Lung (tissue), 12 donors: ENCODE results near the gene DBN1. TPM values are rescaled to one million over a fixed set of nuclear protein-coding genes. Genes with fewer than 3 reads are reported as not detected.

Experiments used
- ATAC-seq: fragments of 200-7000 bp; cut with Tn5 transposase; one replicate; pipeline ENCODE4 v1.9.1; 2020; ENCODE audit warnings: moderate number of reproducible peaks; ENCODE audit not compliant: insufficient read depth, low FRiP score
- DNase-seq, 3 donors: peaks; one replicate each; pipeline ENCODE4 v3.0.0-alpha.2; 2013 to 2017
- H3K27ac ChIP-seq, 2 donors: one replicate each; pipeline ENCODE4 v1.5.1; 2013; ENCODE audit warnings: mild to moderate bottlenecking in 2 of 2, moderate library complexity in 2 of 2, control low read depth in 1 of 2, inconsistent platforms in 1 of 2, low read depth in 1 of 2, low read length in 1 of 2
- H3K27me3 ChIP-seq, 3 donors: one replicate each; pipeline ENCODE4 v1.5.1; 2013; ENCODE audit warnings: low read length in 2 of 3; ENCODE audit not compliant: control insufficient read depth in 3 of 3, insufficient read depth in 3 of 3
- H3K36me3 ChIP-seq, 4 donors: one replicate each; pipeline ENCODE4 v1.5.1; 2013; ENCODE audit warnings: low read length in 4 of 4, mild to moderate bottlenecking in 1 of 4, moderate library complexity in 1 of 4; ENCODE audit not compliant: control insufficient read depth in 4 of 4, insufficient read depth in 4 of 4
- H3K4me1 ChIP-seq, 5 donors: one replicate each; pipeline ENCODE4 v1.5.1; 2013; ENCODE audit warnings: low read length in 5 of 5, mild to moderate bottlenecking in 2 of 5, moderate library complexity in 1 of 5; ENCODE audit not compliant: control insufficient read depth in 5 of 5, insufficient read depth in 5 of 5
- H3K4me3 ChIP-seq: one replicate; pipeline ENCODE4 v1.5.1; 2013; ENCODE audit warnings: mild to moderate bottlenecking, control low read depth, moderate library complexity
- H3K9ac ChIP-seq, 2 donors: one replicate each; pipeline ENCODE4 v1.5.1; 2013; ENCODE audit warnings: low read length in 2 of 2, control low read depth in 1 of 2; ENCODE audit not compliant: insufficient read depth in 1 of 2
- H3K9me3 ChIP-seq, 4 donors: one replicate each; pipeline ENCODE4 v1.5.1; 2013; ENCODE audit warnings: low read length in 3 of 4, mild to moderate bottlenecking in 1 of 4, moderate library complexity in 1 of 4; ENCODE audit not compliant: control insufficient read depth in 4 of 4, insufficient read depth in 3 of 4
- WGBS, 2 donors: extraction: QIAGEN DNeasy Blood & Tissue Kit; methylation state at CpG; one replicate each; pipeline ENCODE4 v1.1.7; 2013; 5-methylcytosine and 5-hydroxymethylcytosine counted together
- polyA plus RNA-seq, 2 donors: library from polyadenylated mRNA; stranded (reverse); fragments of 200-250 nt; gene quantifications; one replicate each; pipeline ENCODE4 v1.2.1, GENCODE V29; 2013
- total RNA-seq, 2 donors: library from RNA; depleted of rRNA in 1 of 2; stranded (reverse); fragments of >200 nt in 1 of 2; gene quantifications; one replicate each; pipeline ENCODE4 v1.2.1, GENCODE V29; 2014 to 2021
- TF ChIP-seq, protein P1 (sequence below): IDR thresholded peaks from 2 replicates; pipeline ENCODE4 v1.5.1; 2012; ENCODE audit warnings: mild to moderate bottlenecking; ENCODE audit errors: control extremely low read depth, extremely low read depth
- donor health status: control.
- donor health status: control.
- donor health status: Bipolar disorder and iron deficiency.
- donor health status: healthy.
- donor health status: DM: yes; HTN: yes; CAD: no.

The DBN1 gene
- total and polyA plus RNA-seq, 4 donors, result 18.7 to 38.3 (median 30.3) TPM

DNA sequence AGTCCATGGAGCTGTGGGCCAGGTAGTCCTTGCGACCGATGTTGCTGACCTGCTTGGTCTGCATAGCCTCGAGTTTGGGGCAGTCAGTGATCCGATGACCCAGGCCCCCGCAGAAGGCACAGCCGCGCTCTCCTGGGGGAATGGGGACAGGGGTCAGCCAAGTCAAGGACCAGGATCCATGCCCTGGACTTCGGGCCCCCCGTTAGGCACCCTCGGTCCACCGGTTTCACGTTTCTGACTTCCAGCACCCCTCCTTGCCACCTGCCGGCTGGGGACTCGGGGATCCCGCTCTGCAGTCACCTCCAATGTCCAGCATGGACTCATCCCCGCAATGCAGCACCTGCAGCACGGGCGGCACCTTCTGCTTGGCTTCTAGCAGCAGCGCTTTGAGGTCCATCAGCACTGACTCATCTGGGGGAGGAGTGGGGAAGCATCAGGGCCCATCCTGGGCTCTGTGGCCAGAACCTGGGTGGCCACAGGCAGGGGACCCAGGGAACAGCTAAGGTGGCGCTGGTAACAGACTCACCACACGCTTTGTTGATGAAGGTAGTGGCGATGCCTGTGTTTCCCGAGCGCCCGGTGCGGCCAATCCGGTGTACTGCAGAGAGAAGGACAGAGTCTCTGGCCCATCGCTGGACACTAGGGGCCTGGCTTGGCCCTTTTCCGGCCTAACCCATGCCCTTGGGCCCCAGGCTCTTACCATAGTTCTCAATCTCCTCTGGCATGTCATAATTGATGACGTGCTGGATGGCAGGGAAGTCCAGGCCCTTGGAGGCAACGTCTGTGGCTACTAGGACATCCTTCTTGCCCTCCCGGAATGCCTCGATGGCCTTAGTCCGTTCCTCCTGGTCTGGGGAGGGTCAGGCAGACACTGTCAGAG, 38.6 kb upstream of the DBN1 start:
- no peaks in the 10 kb centered on the region for H3K9me3 ChIP-seq
- TF ChIP-seq, protein P1, sequence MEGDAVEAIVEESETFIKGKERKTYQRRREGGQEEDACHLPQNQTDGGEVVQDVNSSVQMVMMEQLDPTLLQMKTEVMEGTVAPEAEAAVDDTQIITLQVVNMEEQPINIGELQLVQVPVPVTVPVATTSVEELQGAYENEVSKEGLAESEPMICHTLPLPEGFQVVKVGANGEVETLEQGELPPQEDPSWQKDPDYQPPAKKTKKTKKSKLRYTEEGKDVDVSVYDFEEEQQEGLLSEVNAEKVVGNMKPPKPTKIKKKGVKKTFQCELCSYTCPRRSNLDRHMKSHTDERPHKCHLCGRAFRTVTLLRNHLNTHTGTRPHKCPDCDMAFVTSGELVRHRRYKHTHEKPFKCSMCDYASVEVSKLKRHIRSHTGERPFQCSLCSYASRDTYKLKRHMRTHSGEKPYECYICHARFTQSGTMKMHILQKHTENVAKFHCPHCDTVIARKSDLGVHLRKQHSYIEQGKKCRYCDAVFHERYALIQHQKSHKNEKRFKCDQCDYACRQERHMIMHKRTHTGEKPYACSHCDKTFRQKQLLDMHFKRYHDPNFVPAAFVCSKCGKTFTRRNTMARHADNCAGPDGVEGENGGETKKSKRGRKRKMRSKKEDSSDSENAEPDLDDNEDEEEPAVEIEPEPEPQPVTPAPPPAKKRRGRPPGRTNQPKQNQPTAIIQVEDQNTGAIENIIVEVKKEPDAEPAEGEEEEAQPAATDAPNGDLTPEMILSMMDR, result no peak
- no peaks in the 10 kb centered on the region for H3K27me3 ChIP-seq
- no peak overlapping the region for H3K27ac ChIP-seq
- H3K4me3 ChIP-seq, result no peak overlapping the region
- H3K36me3 ChIP-seq, result peaks cover 7 to 47% (median 39%) of the 10 kb centered on the region in 4 donors
- no peak for DNase-seq
- 95 to 96% methylated on average over 34 of the region's 34 CpGs for WGBS, 2 donors
- no peak for ATAC-seq
- H3K9ac ChIP-seq, result no peak overlapping the region
- H3K4me1 ChIP-seq, result peaks cover 0 to 16% (median 8%) of the 10 kb centered on the region in 5 donors

DNA sequence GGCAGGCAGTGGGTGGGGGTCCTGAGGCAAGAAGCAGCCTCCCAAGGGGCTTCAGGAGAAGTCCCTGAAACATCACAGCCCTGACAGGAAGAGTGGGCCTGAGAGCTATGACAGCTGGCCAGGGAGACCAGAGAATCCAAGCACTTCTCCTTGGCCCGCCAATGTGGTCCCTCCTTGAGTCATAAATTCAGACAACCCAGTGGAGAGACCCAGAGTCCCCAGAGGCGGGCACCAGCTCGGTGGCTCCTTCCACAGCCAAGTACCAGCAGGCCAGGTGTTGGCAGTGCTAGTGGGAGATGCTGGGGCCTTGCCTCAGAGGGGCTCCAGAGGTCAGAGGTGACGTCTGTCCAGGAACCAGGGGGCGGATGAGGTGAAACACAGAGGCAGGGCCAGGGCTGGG, 37.7 kb upstream of the DBN1 start:
- no peak for ATAC-seq
- Histone ChIP-seq H3K4me1 (peaks cover 0 to 14% (median 7%) of the 10 kb centered on the region in 5 donors), H3K9me3 (no peaks in the 10 kb centered on the region), H3K9ac (no peak overlapping the region), H3K36me3 (peaks cover 7 to 47% (median 39%) of the 10 kb centered on the region in 4 donors), H3K27ac (peak overlapping the region in 1 of 2 donors; percentile 76), H3K27me3 (no peaks in the 10 kb centered on the region), H3K4me3 (no peak overlapping the region)
- TF ChIP-seq, protein P1, result no peak
- 87 to 88% methylated on average over 5 of the region's 5 CpGs for WGBS, 2 donors
- DNase-seq, result no peak

DNA sequence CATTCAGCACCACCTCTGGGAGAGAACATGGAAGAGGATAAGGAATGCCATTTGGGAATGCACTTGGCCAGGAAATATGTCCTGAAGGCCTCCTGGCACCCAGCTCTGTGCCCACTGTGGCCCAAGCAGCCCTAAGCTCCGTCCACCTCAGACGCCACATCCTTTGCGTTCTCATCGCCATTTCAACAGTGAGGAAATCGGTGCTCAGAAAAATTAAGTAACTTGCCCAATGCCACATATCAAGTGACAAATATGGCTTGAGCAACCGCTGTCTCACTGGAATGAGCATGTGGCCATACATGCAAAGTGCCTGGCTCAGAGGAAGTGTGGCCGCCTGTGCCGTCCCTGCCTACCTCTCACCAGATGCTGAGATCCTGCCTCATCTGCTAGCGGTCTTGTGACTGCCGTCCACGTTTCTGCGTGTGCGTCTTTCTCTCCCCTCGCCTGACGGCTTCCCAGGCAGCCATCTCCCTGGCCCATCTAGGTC, 37.2 kb upstream of the DBN1 start:
- H3K9ac ChIP-seq, result no peak overlapping the region
- DNase-seq, result no peak

More for the DNA sequence above, 37.2 kb upstream of the DBN1 start:
- Histone ChIP-seq H3K4me3 (no peak overlapping the region), H3K9me3 (no peaks in the 10 kb centered on the region), H3K27ac (peak overlapping the region in 1 of 2 donors; percentile 84), H3K27me3 (no peaks in the 10 kb centered on the region), H3K4me1 (peaks cover 0 to 8% (median 2%) of the 10 kb centered on the region in 5 donors), H3K36me3 (peaks cover 7 to 46% (median 35%) of the 10 kb centered on the region in 4 donors)
- no peak for ATAC-seq
- TF ChIP-seq, protein P1, result no peak
- 31 to 67% methylated on average over 15 of the region's 15 CpGs for WGBS, 2 donors
